GM18951 (cell line): ENCODE measurements around the gene PKNOX2.

Source experiments
- POLR2A ChIP-seq: IDR thresholded peaks from 4 replicates; pipeline ENCODE4 v1.6.1; 2011; ENCODE audit warnings: mild to moderate bottlenecking; ENCODE audit not compliant: insufficient read length, insufficient read depth; ENCODE audit errors: extremely low read depth
- in situ Hi-C: fragments of 300-500 bp; cut with MboI; formaldehyde crosslinking; loops from one replicate; pipeline ENCODE4 v1.12.0; 2022; ENCODE audit warnings: low sequenced_read_pairs, mixed read lengths, inconsistent platforms; ENCODE audit not compliant: unreplicated experiment

The PKNOX2 gene

DNA sequence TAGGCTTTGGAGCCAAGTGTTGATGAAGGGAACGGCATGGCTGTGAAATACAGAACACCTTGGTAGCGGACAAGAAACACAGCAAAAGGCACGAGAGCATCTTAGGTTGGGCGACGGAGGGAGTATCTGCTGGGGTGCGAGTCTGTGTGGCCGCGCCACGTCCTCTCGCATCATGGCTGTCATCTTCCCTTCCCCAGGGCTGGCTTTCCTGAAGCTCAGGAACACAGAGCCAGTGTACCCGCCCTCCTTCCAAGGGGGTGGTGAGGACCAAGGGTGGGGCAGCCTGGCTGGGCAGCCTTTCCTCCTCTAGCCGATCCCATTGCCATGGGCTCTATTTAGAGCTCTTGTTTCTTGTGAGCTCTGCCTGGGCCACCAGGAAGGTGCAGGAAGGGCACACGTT, 177.1 kb downstream of the PKNOX2 start:
- in situ Hi-C loops, result loop anchor here (25.0 kb wide), 1 partner anchor 379 kb away; the partner anchor contains the start of gene CCDC15

DNA sequence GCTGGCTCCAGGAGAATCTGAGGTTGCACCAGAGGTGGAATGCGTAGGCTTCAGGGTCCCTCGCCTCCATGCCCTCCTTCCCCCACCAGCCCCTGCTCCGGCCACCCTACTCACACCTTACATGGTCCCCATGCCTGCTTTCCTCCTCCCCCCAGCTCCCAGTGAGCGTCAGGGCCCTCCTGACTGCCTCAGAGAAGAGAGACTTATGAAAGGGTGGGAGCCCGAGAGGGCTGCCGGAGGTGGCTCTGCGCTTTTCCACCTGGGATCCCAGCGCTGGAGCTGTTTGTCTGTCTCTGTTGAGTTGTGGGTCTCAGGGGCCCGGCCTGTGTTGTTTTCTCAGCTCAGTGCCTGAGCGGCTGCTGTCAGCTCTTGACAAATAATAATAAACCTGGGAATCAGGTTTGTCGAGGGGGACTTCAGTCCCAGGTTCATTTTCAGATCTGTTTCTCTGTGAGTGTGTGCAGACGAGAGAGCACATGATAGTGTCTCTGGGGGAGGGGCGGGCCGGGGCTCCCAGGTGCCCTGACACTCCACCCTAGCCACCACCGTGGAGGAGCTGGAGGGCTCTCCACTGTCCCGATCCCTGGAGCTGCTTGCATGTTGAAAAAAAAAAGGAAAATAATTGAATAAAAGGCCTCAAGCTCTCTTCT, 177.9 kb downstream of the PKNOX2 start:
- in situ Hi-C loops, result loop anchor here (25.0 kb wide), 1 partner anchor 380 kb away; the partner anchor contains the start of gene CCDC15
- TF ChIP-seq POLR2A, result no peak

More for the DNA sequence above, 177.1 kb downstream of the PKNOX2 start:
- no peak for TF ChIP-seq POLR2A

DNA sequence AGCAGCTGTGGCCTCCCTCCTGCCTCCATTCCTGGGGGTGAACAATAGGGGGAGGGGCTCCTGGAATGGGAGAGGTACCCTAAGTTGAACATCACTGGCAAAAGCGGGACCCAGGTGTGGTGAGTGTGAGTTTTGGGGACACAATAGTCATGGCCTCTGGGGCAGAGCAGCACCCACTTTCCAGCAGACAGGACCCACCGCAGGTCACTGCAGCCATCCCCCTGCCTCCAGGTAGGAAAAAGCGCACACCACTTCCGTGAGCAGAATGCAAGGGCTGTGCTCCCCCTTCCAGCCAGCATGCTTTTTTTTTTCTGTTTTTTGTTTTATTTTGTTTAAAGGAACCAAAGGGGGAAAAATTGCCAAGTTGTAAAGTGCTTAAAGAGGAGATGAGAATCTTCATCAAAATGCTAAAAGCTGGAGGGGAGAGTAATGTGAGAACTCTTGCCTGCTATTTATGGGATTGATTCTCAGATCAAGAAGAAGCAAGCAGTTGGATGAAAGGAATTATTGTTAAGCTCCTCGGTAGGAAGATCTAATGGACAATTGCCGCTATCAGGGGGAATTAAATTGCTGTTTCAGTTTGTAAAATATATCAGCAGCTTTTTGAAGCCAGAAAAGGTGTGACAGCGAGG, 178.7 kb downstream of the PKNOX2 start:
- in situ Hi-C loops, result loop anchor here (25.0 kb wide), 1 partner anchor 381 kb away; the partner anchor contains the start of gene CCDC15

DNA sequence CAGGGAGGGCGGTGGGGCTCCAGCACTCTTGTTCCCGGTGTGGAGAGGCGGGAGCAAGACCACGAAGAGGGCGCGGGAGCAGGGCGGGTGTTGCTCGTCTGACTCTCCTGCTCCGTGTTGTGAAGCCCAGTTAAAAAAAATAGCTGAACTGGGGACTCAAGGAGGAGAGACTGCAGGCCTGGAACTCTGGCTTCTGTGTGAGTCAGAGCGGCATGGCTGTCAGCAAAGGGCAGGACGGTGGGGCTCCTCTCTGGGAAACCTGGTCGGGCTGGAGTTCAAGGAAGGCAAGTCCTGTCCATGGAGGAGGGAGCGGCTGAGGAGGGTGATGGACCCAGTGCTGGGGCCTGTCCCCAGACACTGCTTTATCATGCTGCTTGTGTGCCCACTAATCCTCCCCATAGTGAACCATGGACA, 179.2 kb downstream of the PKNOX2 start:
- in situ Hi-C loops, result loop anchor here (25.0 kb wide), 1 partner anchor 381 kb away; the partner anchor contains the start of gene CCDC15
- no peak for TF ChIP-seq POLR2A

More for the DNA sequence above, 178.7 kb downstream of the PKNOX2 start:
- no peak for TF ChIP-seq POLR2A

DNA sequence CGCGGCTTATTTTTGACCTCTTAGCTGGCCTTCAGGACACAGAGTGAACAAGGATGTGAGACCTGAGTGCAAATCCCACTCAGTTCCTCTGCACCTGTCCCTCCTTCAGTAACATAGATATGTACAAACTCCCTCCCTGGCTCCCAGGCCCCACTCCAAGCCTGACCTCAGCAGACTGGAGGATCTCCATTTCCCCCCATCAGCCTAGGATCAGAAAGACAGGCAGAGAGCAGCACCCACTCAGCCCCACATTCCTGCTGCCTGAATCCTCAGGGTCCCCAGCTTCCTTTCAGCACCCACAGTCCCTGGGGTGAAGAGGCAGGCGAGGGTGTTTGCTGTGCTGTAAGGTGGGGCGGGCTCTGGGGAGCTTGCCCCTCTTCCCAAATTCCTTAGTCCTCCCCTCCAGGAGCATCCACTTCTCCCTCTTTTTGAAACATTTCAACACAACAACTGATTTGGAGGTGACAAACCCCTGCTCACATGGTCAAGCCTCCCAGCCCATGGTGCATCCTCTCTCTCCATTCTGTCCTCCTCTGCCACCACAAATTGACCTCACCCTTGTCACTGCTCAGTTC, 180.4 kb downstream of the PKNOX2 start:
- in situ Hi-C loops, result loop anchor here (25.0 kb wide), 1 partner anchor 383 kb away; the partner anchor contains the start of gene CCDC15
- no peak for TF ChIP-seq POLR2A

DNA sequence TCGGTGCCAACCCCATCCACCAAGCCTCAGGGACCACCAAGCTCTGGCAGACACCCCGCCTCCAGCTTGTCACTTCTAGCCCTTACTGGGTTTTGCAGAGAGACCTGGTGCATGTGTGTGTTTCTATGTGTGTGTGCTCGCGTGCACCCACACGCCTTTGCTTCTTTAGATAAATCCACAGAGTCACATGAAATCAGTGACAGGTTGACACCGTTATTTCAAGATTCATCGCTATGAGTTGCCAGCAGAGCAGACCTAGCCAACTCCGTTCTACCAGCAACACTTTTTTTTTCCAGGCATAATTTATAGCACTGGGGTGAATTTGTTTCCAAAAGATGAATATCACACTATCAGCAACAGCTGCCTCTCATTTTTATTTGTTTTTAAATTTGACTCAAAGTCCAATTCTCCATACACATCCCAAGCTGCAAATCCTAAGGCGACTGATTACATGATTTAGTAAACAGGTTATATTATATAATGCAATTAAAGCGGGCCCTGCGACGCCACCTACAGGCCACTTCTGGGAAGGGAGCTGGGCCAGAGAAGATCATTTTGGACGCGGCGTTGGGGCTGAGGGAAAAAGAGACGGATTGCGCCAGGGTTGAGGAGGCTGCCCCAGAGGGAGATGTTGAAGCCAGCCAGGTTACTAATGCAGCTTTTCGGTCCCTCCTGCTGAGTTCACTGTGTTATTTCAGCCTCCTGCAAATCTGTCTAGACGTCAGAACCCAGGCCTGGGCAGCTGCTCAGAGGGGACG, 181.0 kb downstream of the PKNOX2 start:
- in situ Hi-C loops, result loop anchor here (25.0 kb wide), 1 partner anchor 383 kb away; the partner anchor contains the start of gene CCDC15
- TF ChIP-seq POLR2A, result no peak

DNA sequence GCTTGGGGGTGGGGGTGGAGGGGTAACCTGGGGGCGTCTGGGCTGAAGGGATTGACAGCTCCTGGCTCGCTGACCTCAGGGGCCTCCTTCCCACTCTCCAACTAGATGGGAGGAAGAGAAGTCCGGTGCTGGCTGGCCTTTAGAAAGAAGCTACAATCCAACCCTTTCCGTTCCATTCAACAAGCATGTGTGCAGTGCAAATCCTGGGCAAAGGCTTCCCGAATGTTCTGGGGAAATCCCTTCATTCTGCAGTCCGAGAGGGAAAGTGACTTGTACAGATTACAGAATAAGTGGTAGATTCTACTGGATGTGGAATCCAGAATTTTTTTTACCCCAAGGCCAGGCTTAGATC, 181.6 kb downstream of the PKNOX2 start:
- TF ChIP-seq POLR2A, result no peak
- in situ Hi-C loops, result loop anchor here (25.0 kb wide), 1 partner anchor 384 kb away; the partner anchor contains the start of gene CCDC15

DNA sequence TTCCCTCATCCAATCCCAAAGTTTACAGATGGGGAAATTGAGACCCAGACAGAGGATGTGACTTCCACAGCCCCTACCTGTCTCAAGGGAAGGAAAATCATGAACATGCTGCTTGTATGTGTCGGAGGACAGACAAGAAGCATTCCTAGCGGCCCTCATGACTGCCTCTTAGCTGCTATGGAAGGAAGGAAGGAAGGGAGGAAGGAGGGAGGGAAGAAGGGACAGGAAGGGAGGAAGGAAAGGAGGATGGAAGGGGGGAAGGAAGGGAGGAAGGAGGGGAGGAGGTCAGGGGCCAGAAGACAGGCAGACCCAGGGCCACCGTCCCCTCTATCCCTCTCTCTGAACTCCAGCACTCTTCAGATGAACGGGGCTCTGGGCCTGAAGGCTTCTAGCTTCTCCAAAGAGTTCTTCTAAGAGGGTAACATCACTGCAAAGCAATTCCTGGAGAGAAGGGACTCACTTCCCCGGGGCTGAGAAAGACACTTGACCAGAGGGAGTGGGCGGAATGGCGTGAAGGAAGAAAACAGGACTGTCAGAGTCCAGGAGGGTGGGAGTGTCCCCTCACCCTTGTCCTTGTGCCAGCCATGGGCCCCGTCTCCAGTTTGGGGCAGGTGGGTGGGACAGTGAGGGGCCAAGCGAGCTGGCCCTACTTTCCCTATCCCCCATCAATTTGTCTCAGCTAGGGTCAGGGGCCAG, 182.2 kb downstream of the PKNOX2 start:
- in situ Hi-C loops, result loop anchor here (25.0 kb wide), 1 partner anchor 384 kb away; the partner anchor contains the start of gene CCDC15
- no peak for TF ChIP-seq POLR2A

DNA sequence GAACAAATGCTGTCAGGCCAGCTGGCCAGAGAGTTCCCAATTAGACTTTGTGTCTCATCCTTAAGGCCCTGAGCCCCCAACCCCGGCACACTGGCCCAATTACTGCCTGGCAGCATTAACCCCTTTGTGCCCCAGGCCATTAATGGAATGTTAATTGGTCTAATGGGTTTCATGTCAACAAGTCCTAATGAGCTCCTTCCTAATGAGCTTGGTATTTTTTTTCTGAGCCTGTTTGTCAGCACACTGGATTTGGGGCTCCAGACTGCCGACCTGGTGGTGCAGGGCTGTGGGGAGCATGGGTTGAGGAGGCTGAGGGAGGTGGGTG, 182.7 kb downstream of the PKNOX2 start:
- in situ Hi-C loops, result loop anchor here (25.0 kb wide), 1 partner anchor 385 kb away; the partner anchor contains the start of gene CCDC15
- TF ChIP-seq POLR2A, result no peak

DNA sequence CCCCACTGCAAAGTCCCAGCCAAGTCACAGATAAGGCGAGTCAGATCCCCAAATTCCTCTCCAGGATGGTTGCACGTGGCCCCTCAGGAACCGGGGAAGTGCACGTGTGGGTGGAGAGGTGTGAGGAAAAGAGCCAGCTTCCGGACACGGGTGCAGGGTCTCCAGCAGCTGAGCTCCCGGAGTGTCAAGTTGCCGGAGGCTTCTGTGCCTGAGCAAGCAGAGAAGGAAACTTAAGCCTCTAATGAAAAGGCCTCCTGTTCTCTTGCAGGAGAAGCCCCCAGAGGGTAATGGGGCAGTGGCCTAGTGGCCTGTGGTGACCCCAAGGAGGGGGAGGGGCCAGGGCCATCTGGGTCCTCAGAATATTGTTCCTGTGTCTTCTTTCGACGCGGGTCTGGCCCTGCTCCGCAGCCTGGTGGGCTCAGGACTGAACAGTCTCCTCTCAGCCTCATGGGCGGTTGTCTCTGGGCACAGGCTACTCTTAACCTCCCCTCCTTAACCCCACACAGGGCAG, 183.6 kb downstream of the PKNOX2 start:
- in situ Hi-C loops, result loop anchor here (25.0 kb wide), 1 partner anchor 386 kb away; the partner anchor contains the start of gene CCDC15
- no peak for TF ChIP-seq POLR2A

DNA sequence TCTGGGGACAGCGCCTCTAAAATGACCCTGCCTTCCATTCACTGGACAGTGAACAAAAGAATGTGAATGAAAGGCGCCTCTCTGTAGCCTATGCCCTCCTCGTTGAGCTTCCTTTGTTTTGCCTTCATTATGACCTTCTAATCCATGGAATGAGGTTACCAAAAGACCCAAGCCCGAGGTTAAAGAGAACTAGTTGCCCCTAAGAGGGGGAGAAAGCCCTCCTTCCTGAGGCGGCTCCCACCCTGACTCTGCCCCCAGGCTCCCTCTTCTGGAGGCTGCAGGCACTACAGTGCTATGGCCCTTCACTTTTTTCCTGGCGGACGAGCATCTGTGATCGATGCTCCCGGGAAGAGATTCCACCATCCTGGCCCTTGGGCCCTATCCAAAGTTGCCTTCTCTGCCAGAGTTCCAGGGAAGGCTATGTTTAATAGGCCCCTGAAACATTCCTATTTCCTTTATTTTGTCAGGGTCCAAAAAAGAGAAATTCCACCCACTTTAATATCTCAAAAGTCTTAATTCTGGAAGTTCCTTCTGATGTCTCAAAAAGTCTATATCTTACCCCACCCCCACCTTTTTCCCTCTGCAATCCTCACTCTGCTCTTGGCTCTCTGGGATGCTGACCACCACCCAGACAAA, 184.2 kb downstream of the PKNOX2 start:
- in situ Hi-C loops, result loop anchor here (25.0 kb wide), 1 partner anchor 386 kb away; the partner anchor contains the start of gene CCDC15
- no peak for TF ChIP-seq POLR2A

DNA sequence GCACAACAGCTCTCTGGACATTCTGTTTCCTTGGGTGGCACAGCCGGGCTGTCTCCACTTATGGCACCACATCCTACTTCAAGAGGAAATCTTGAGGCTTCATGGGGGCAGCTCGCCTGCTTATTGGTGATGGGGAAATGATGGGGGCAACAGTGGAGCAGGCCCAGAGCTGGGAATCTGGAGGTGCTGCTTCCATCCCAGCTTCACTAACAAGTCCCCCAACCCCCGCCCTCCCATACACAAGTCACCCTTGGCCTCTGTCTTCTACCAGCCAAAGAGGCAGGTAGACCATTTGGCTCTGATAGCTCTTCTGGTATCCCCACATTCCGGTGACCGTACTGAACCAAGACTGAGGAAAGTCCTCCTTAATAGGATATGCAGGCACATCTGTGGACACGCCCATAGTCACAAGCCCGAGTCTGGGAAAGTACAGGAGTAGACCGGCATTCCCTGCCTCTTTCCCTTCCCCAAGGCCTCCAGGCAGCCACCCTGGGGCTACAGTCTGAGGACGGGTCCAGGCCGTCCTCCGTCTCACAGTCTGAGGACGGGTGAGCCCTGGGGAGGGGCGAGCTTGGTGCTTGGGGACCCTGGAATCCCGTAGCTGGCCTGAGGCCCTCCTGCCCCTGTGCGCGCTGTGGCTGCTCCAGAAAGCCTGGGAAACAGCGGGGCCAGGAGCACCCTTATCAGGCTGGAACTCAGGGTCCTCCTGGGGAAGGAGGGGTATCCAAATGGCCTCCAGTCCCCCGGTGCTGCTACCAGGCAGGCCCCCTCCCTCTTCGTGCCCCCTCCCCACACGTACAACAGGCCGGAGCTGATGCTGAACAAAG, 185.9 kb downstream of the PKNOX2 start:
- in situ Hi-C loops, result no loop called here
- TF ChIP-seq POLR2A, result no peak
